HTERT RPE-1 (cell line): Measurements from ENCODE around the gene PDSS2.
"Not testable (repeated sequence)": the region's sequence is repeated elsewhere in the genome, so short reads cannot be mapped to it uniquely, and the experiment has no call there.

ENCODE experiments used
- in situ Hi-C: fragments of 300-500 bp; cut with MboI; formaldehyde crosslinking; loops from 4 replicates; pipeline ENCODE4 v1.14.3; 2020; ENCODE audit warnings: low sequenced_read_pairs

Gene PDSS2

GRCh38 chr6:107459283-107460082 is at the start of gene PDSS2:
PDSS2 (minus strand) TSS chr6:107459564; CDS start chr6:107459285, 279 bp downstream.
- in situ Hi-C loops = no loop called here

GRCh38 chr6:107506145-107506544 is 46.8 kb upstream of the PDSS2 start:
- in situ Hi-C loops = no loop called here

- in situ Hi-C loops = no loop called here
Measured at GRCh38 chr6:107504270-107505026, 45.1 kb upstream of the PDSS2 start.

- in situ Hi-C loops = no loop called here
Measured at GRCh38 chr6:107496892-107497684, 37.7 kb upstream of the PDSS2 start.

GRCh38 chr6:107495971-107496370 is 36.6 kb upstream of the PDSS2 start:
- in situ Hi-C loops = no loop called here

GRCh38 chr6:107495196-107495643 is 35.9 kb upstream of the PDSS2 start:
- in situ Hi-C loops = no loop called here

GRCh38 chr6:107493158-107494057 is 34.0 kb upstream of the PDSS2 start:
- in situ Hi-C loops = no loop called here

- in situ Hi-C loops = no loop called here
Measured at GRCh38 chr6:107491760-107492660, 32.6 kb upstream of the PDSS2 start.

- in situ Hi-C loops = no loop called here
Measured at GRCh38 chr6:107491138-107491609, 31.8 kb upstream of the PDSS2 start.

- in situ Hi-C loops = no loop called here
Measured at GRCh38 chr6:107490566-107491137, 31.3 kb upstream of the PDSS2 start.

GRCh38 chr6:107489636-107490565 is 30.5 kb upstream of the PDSS2 start, which contains the start of gene SOBP:
SOBP (plus strand) TSS chr6:107490117; CDS start chr6:107490617, 500 bp downstream.
- in situ Hi-C loops = no loop called here

- in situ Hi-C loops = no loop called here
Measured at GRCh38 chr6:107488875-107489635, 29.7 kb upstream of the PDSS2 start.

- in situ Hi-C loops = no loop called here
Measured at GRCh38 chr6:107488174-107488874, 29.0 kb upstream of the PDSS2 start.

GRCh38 chr6:107485157-107485556 is 25.8 kb upstream of the PDSS2 start:
- in situ Hi-C loops = no loop called here

GRCh38 chr6:107479089-107479690 is 19.8 kb upstream of the PDSS2 start:
- in situ Hi-C loops = no loop called here

GRCh38 chr6:107475826-107476225 is 16.5 kb upstream of the PDSS2 start:
- in situ Hi-C loops = not testable (repeated sequence)
